A549 treated with ZK216348 at 1 μM for 4 hours (cell line): ENCODE results near the gene HGS. TPM values are rescaled to one million over a fixed set of nuclear protein-coding genes. Genes with fewer than 3 reads are reported as not detected.

Experiments
- total RNA-seq: library from RNA; stranded (reverse); fragments of 200-300 nt; extraction: Qiagen RNA extraction; gene quantifications from 5 replicates; pipeline ENCODE4 v1.2.3, GENCODE V29; 2022; ENCODE audit warnings: low read depth

Gene HGS
- 133 to 232 TPM (median 219 TPM) in 5 replicates for total RNA-seq

GRCh38 chr17:81683584-81684441 lies at the start of gene HGS, which contains the start of gene ARL16:
Gene HGS (plus strand): TSS chr17:81684011. CDS start chr17:81684067, 56 bp downstream.
Gene ARL16 (minus strand): TSS chr17:81683797. CDS start chr17:81683753, 44 bp downstream.

GRCh38 chr17:81636505-81637288 lies 47.1 kb upstream of the HGS start, which contains the start of the genes NPLOC4 and TSPAN10:
Gene NPLOC4 (minus strand): TSS chr17:81637112. CDS start chr17:81636930, 182 bp downstream.
Gene TSPAN10 (plus strand): TSS chr17:81637196. CDS start chr17:81642413, 5,217 bp downstream.

GRCh38 chr17:81656118-81656743 lies 27.6 kb upstream of the HGS start, which contains the start of gene PDE6G:
Gene PDE6G (minus strand): TSS chr17:81656542. CDS start chr17:81653305, 3,237 bp downstream.

GRCh38 chr17:81666342-81667191 lies 17.2 kb upstream of the HGS start, which contains the start of the genes CCDC137 and OXLD1:
Gene CCDC137 (plus strand): TSS chr17:81666737. CDS start chr17:81666767, 30 bp downstream.
Gene OXLD1 (minus strand): TSS chr17:81666605. CDS start chr17:81666577, 28 bp downstream.

GRCh38 chr17:81702934-81703746 lies 19.3 kb downstream of the HGS start, which contains the start of gene MRPL12:
Gene MRPL12 (plus strand): TSS chr17:81703367. CDS start chr17:81703502, 135 bp downstream.

GRCh38 chr17:81711814-81712467 lies 28.1 kb downstream of the HGS start, which contains the start of gene SLC25A10:
Gene SLC25A10 (plus strand): TSS chr17:81712284. CDS start chr17:81712427, 143 bp downstream.

Other genes with a start within 250 kb of the HGS start
- 4,976 to 5,867 TPM (median 5,373 TPM) in 5 replicates for gene ACTG1, start 171.2 kb upstream of the HGS start, total RNA-seq
- gene FSCN2, start 155.6 kb upstream of the HGS start, total RNA-seq, result 0.27 to 2.0 TPM (median 1.3 TPM) in 5 replicates
- 11.3 to 31.5 TPM (median 21.7 TPM) in 5 replicates for gene FAAP100, start 131.7 kb upstream of the HGS start, total RNA-seq
- 80.3 to 105 TPM (median 101 TPM) in 5 replicates for gene NPLOC4, start 46.9 kb upstream of the HGS start, total RNA-seq
- gene TSPAN10, start 46.8 kb upstream of the HGS start, total RNA-seq, result 2.5 to 6.8 TPM (median 4.7 TPM) in 5 replicates
- gene PDE6G, start 27.5 kb upstream of the HGS start, total RNA-seq, result 1.1 to 3.6 TPM (median 1.8 TPM) in 5 replicates
- gene OXLD1, start 17.4 kb upstream of the HGS start, total RNA-seq, result 21.5 to 68.1 TPM (median 60.6 TPM) in 5 replicates
- gene CCDC137, start 17.3 kb upstream of the HGS start, total RNA-seq, result 51.5 to 77.1 TPM (median 63.3 TPM) in 5 replicates
- 42.5 to 51.4 TPM (median 49.4 TPM) in 5 replicates for gene ARL16, start 214 bp upstream of the HGS start, total RNA-seq
- gene MRPL12, start 19.4 kb downstream of the HGS start, total RNA-seq, result 187 to 318 TPM (median 295 TPM) in 5 replicates
- 20.2 to 48.4 TPM (median 42.0 TPM) in 5 replicates for gene SLC25A10, start 28.3 kb downstream of the HGS start, total RNA-seq
- 0.11 to 0.52 TPM (median 0.31 TPM) in 4 of 5 replicates, not detected in the other for gene GCGR, start 120.1 kb downstream of the HGS start, total RNA-seq
- 70.3 to 110 TPM (median 93.6 TPM) in 5 replicates for gene MCRIP1, start 149.3 kb downstream of the HGS start, total RNA-seq
- gene PPP1R27, start 151.0 kb downstream of the HGS start, total RNA-seq, result 0.15 TPM in 1 of 5 replicates, not detected in the others
- 698 to 774 TPM (median 714 TPM) in 5 replicates for gene P4HB, start 176.5 kb downstream of the HGS start, total RNA-seq
- gene ARHGDIA, start 187.3 kb downstream of the HGS start, total RNA-seq, result 606 to 641 TPM (median 628 TPM) in 5 replicates
- 164 to 260 TPM (median 251 TPM) in 5 replicates for gene ALYREF, start 207.6 kb downstream of the HGS start, total RNA-seq
- gene ANAPC11, start 207.7 kb downstream of the HGS start, total RNA-seq, result 168 to 294 TPM (median 269 TPM) in 5 replicates
- 0.44 to 0.65 TPM (median 0.58 TPM) in 4 of 5 replicates, not detected in the other for gene NPB, start 218.2 kb downstream of the HGS start, total RNA-seq
- 14.4 to 18.1 TPM (median 16.1 TPM) in 5 replicates for gene PCYT2, start 227.4 kb downstream of the HGS start, total RNA-seq
- gene SIRT7, start 234.2 kb downstream of the HGS start, total RNA-seq, result 26.8 to 48.2 TPM (median 44.3 TPM) in 5 replicates
- 23.8 to 45.5 TPM (median 38.0 TPM) in 5 replicates for gene MAFG, start 243.7 kb downstream of the HGS start, total RNA-seq